Colon (tissue), 2 donors: ENCODE measurements around the gene RACGAP1.
"Not testable (repeated sequence)": the region's sequence is repeated elsewhere in the genome, so short reads cannot be mapped to it uniquely, and the experiment has no call there.

Experiments used
- FAIRE-seq: peaks from 2 replicates; lab custom pipeline; 2012; peaks lifted over from hg19 to GRCh38; lab: Jason Lieb, UNC
- donor health status: control.
- donor health status: control.

Gene RACGAP1

GRCh38 chr12:50030449-50030848 lies 5.2 kb upstream of the RACGAP1 start:
- not testable (repeated sequence) for FAIRE-seq

GRCh38 chr12:50026691-50027090 lies 1.4 kb upstream of the RACGAP1 start:
- FAIRE-seq, result no peak

- no peak for FAIRE-seq
Observed at GRCh38 chr12:50024805-50025186, 498 bp downstream of the RACGAP1 start.

GRCh38 chr12:50024227-50024626 lies 1.1 kb downstream of the RACGAP1 start:
- no peak for FAIRE-seq

GRCh38 chr12:50022903-50023302 lies 2.4 kb downstream of the RACGAP1 start:
- FAIRE-seq, result no peak

- no peak for FAIRE-seq
Observed at GRCh38 chr12:50021031-50021430, 4.3 kb downstream of the RACGAP1 start.

- no peak for FAIRE-seq
Observed at GRCh38 chr12:50019524-50019923, 5.8 kb downstream of the RACGAP1 start.

GRCh38 chr12:50018968-50019367 lies 6.3 kb downstream of the RACGAP1 start:
- FAIRE-seq, result no peak

GRCh38 chr12:50018154-50018553 lies 7.1 kb downstream of the RACGAP1 start:
- FAIRE-seq, result no peak

- no peak for FAIRE-seq
Observed at GRCh38 chr12:50017641-50018040, 7.7 kb downstream of the RACGAP1 start.

GRCh38 chr12:50016501-50017475 lies 8.5 kb downstream of the RACGAP1 start:
- no peak for FAIRE-seq

- no peak for FAIRE-seq
Observed at GRCh38 chr12:50014342-50014741, 11.0 kb downstream of the RACGAP1 start.

GRCh38 chr12:50013361-50014147 lies 11.7 kb downstream of the RACGAP1 start:
- no peak for FAIRE-seq

GRCh38 chr12:50006754-50007442 lies 18.4 kb downstream of the RACGAP1 start:
- FAIRE-seq, result no peak

- no peak for FAIRE-seq
Observed at GRCh38 chr12:50006280-50006679, 19.0 kb downstream of the RACGAP1 start.

- FAIRE-seq, result no peak
Observed at GRCh38 chr12:50005175-50005574, 20.1 kb downstream of the RACGAP1 start.

GRCh38 chr12:50004696-50005095 lies 20.6 kb downstream of the RACGAP1 start:
- FAIRE-seq, result no peak

- FAIRE-seq, result no peak
Observed at GRCh38 chr12:50003595-50003994, 21.7 kb downstream of the RACGAP1 start.

GRCh38 chr12:49998453-49998852 lies 26.8 kb downstream of the RACGAP1 start:
- no peak for FAIRE-seq

GRCh38 chr12:49990273-49990672 lies 35.0 kb downstream of the RACGAP1 start:
- FAIRE-seq, result no peak

- FAIRE-seq, result not testable (repeated sequence)
Observed at GRCh38 chr12:49989400-49989799, 35.9 kb downstream of the RACGAP1 start.

- FAIRE-seq, result no peak
Observed at GRCh38 chr12:49987625-49988303, 37.5 kb downstream of the RACGAP1 start.
